DOHH2 (cell line): ENCODE data around the gene NBAS.

Experiments
- EZH2phosphoT487 ChIP-seq: fragments of 200-600 bp; sonication (generic); IDR thresholded peaks from 2 replicates; pipeline ENCODE4 v1.6.1; 2017; ENCODE audit warnings: borderline replicate concordance, mild to moderate bottlenecking, antibody characterized with exemption, low read length, moderate library complexity, mixed read lengths
- TF ChIP-seq, protein P1 (sequence below): fragments of 200-600 bp; sonication (generic); IDR thresholded peaks from one replicate; pipeline ENCODE4 v1.5.1; 2014; ENCODE audit warnings: antibody characterized with exemption, mild to moderate bottlenecking, low read depth, low read length; ENCODE audit not compliant: poor library complexity, severe bottlenecking

DNA sequence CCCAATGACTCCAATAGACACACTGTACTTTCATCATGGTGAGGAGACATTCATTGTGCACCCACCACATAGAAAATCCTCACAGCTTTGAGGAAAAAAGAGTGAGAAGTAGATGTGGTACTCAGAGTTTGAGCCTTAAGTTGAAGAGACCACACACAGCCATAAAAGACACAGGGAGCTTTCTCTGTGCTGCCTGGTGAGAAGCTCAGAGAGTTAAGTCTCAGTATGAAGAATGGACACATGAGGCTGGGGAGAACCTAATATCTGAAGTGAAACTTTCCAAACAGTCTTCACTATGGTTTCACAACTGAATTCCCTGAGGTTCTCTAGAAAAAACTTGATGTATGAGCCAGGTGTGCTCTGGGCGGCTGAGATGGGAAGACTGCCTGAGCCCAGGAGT, 237.9 kb downstream of the NBAS start:
- TF ChIP-seq, protein P1, sequence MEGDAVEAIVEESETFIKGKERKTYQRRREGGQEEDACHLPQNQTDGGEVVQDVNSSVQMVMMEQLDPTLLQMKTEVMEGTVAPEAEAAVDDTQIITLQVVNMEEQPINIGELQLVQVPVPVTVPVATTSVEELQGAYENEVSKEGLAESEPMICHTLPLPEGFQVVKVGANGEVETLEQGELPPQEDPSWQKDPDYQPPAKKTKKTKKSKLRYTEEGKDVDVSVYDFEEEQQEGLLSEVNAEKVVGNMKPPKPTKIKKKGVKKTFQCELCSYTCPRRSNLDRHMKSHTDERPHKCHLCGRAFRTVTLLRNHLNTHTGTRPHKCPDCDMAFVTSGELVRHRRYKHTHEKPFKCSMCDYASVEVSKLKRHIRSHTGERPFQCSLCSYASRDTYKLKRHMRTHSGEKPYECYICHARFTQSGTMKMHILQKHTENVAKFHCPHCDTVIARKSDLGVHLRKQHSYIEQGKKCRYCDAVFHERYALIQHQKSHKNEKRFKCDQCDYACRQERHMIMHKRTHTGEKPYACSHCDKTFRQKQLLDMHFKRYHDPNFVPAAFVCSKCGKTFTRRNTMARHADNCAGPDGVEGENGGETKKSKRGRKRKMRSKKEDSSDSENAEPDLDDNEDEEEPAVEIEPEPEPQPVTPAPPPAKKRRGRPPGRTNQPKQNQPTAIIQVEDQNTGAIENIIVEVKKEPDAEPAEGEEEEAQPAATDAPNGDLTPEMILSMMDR = no peak
- TF ChIP-seq EZH2phosphoT487 = no peak
